ENCODE measurements around the gene ZSWIM1. TPM values are rescaled to one million over a fixed set of nuclear protein-coding genes. Genes with fewer than 3 reads are reported as not detected.

Gene ZSWIM1
- total and polyA plus RNA-seq, 2 of the 13 experiments (the other 11 are each of a cell fraction or from before 2014, with no cell fraction given) = 9.5 to 11.7 TPM

GRCh38 chr20:45926731-45927070 lies 45.7 kb downstream of the ZSWIM1 start:
- Histone ChIP-seq H3K27ac (ENCODE audit: extremely low read length, insufficient read depth, low read length) (peak overlapping the region; percentile 72), H3K4me2 (ENCODE audit: low read depth, low read length) (peak overlapping the region; percentile 68), H3K4me3 (replicated peaks in 1 of 3; ENCODE audit: insufficient read depth in 1 of 3, low read depth in 2 of 3, low read length in 3 of 3) (peak overlapping the region in 1 of 3 experiments; percentile 21; a peak in 1 of 6 replicates), H3K79me2 (ENCODE audit: insufficient read depth, low read length) (no peaks in the 10 kb centered on the region), H2AFZ (ENCODE audit: low read length) (no peak overlapping the region), H3K27me3 (ENCODE audit: control insufficient read depth in 1 of 2, insufficient read depth in 2 of 2, low read length in 2 of 2) (no peaks in the 10 kb centered on the region; a peak in 1 of 5 replicates), H3K4me1 (ENCODE audit: insufficient read depth, low read length) (peaks cover 79% of the 10 kb centered on the region), H4K20me1 (ENCODE audit: insufficient read depth, low read length) (no peaks in the 10 kb centered on the region), H3K9ac (ENCODE audit: insufficient read depth, low read depth, low read length) (no peak overlapping the region; the same call in 1 of the 2 replicates), H3K36me3 (replicated peaks in 1 of 2; ENCODE audit: control insufficient read depth in 1 of 2, insufficient read depth in 2 of 2, low read length in 2 of 2) (no peaks in the 10 kb centered on the region), H3K9me3 (ENCODE audit: low read length) (no peaks in the 10 kb centered on the region)
- intact Hi-C loops (cut with micrococcal nuclease; ENCODE audit: unreplicated experiment) = loop anchor here (2.0 kb wide), 1 partner anchor 36 kb away; the partner anchor contains the start of genes CTSA and NEURL2
- CTCF ChIA-PET (ENCODE audit: low intra/inter-chr PET ratio, low total read pairs) = no interaction called here
- DNase-seq (ENCODE audit: low spot score) = no peak
- peak; percentile 7 for ATAC-seq
- in situ Hi-C loops (cut with HindIII; ENCODE audit: extremely low pct_ligation_motif_present, low pct_unique_long_range_greater_than_20kb) = no loop called here
- no peak for FAIRE-seq
- WGBS (ENCODE audit: low lambda C conversion rate) = 32% methylated on average over 2 of the region's 2 CpGs
- BruUV-seq (replicated peaks) = no TSS peak
- POLR2A ChIA-PET = interaction anchor here (0.6 to 6.0 kb wide), 13 partner anchors 8 to 93 kb away, joined by 3 to 100 read pairs (median 15); partner anchors contain the start of genes CTSA, NEURL2, PCIF1 and SNX21
- TF ChIP-seq CBX1 (IDR thresholded peaks at IDR 0.05; ENCODE audit: low read depth) (peak; percentile 3), ERF (CRISPR knock-in tag; IDR thresholded peaks at IDR 0.05) (no peak), ATF3 (CRISPR knock-in tag; IDR thresholded peaks at IDR 0.05) (no peak), TOPORS (CRISPR knock-in tag; IDR thresholded peaks at IDR 0.05) (0 out of 2 replicates have a peak, but pooled peaks have one; percentile 3), MNT (IDR thresholded peaks at IDR 0.05) (no peak), SP1 (IDR thresholded peaks at IDR 0.05) (no peak), SP1 (CRISPR knock-in tag; IDR thresholded peaks at IDR 0.05) (no peak), KDM2A (CRISPR knock-in tag; IDR thresholded peaks at IDR 0.05; ENCODE audit: borderline replicate concordance, low read depth) (0 out of 2 replicates have a peak, but pooled peaks have one; percentile 41), ETV6 (CRISPR knock-in tag; conservative IDR thresholded peaks at IDR 0.05) (peak; percentile 25; the same call in 1 of the 2 replicates), ZKSCAN1 (IDR thresholded peaks at IDR 0.05; ENCODE audit: low read length) (0 out of 2 replicates have a peak, but pooled peaks have one; percentile 0), BCL6 (CRISPR knock-in tag; IDR thresholded peaks at IDR 0.05) (no peak), RELA (CRISPR knock-in tag; IDR thresholded peaks at IDR 0.05) (no peak), ZSCAN21 (CRISPR knock-in tag; IDR thresholded peaks at IDR 0.05; ENCODE audit: borderline replicate concordance) (0 out of 2 replicates have a peak, but pooled peaks have one; percentile 7), TERF1 (CRISPR knock-in tag; IDR thresholded peaks at IDR 0.05) (no peak), ZNF460 (CRISPR knock-in tag; IDR thresholded peaks at IDR 0.05; ENCODE audit: borderline replicate concordance) (0 out of 2 replicates have a peak, but pooled peaks have one; percentile 5), ZNF891 (CRISPR knock-in tag; IDR thresholded peaks at IDR 0.05) (peak; percentile 73; the same call in 1 of the 2 replicates), ZNF670 (CRISPR knock-in tag; IDR thresholded peaks at IDR 0.05; ENCODE audit: borderline replicate concordance) (0 out of 2 replicates have a peak, but pooled peaks have one; percentile 51)
